ENCODE data around the gene KLRC3. TPM values are rescaled to one million over a fixed set of nuclear protein-coding genes. Genes with fewer than 3 reads are reported as not detected.
"Not testable (repeated sequence)": the region's sequence is repeated elsewhere in the genome, so short reads cannot be mapped to it uniquely, and the experiment has no call there.

KLRC3 gene
- total RNA-seq, 1 donor from 2014 or later = 2.9 TPM

GRCh38 chr12:10371893-10372535 lies 48.4 kb downstream of the KLRC3 start:
- FAIRE-seq; DNase-seq (ENCODE audit: low spot score in 2 of 2): not testable (repeated sequence)

GRCh38 chr12:10369557-10370415 lies 50.6 kb downstream of the KLRC3 start:
- FAIRE-seq (no peak), DNase-seq (ENCODE audit: low spot score in 2 of 2) (no peak)

- FAIRE-seq (no peak), DNase-seq (ENCODE audit: low spot score in 2 of 2) (no peak)
Measured at GRCh38 chr12:10368206-10369171, 51.9 kb downstream of the KLRC3 start.

GRCh38 chr12:10367714-10368113 lies 52.7 kb downstream of the KLRC3 start:
- not testable (repeated sequence) for DNase-seq (ENCODE audit: low spot score in 2 of 2); FAIRE-seq

- no peak for FAIRE-seq
- no peak for DNase-seq (ENCODE audit: low spot score in 2 of 2)
Measured at GRCh38 chr12:10366875-10367274, 53.5 kb downstream of the KLRC3 start.

GRCh38 chr12:10365696-10366405 lies 54.5 kb downstream of the KLRC3 start:
- FAIRE-seq (no peak), DNase-seq (ENCODE audit: low spot score in 2 of 2) (no peak)

GRCh38 chr12:10364815-10365622 lies 55.4 kb downstream of the KLRC3 start:
- FAIRE-seq = no peak
- no peak for DNase-seq (ENCODE audit: low spot score in 2 of 2)

GRCh38 chr12:10363914-10364814 lies 56.2 kb downstream of the KLRC3 start:
- DNase-seq (ENCODE audit: low spot score in 2 of 2) (no peak), FAIRE-seq (no peak)

- FAIRE-seq (no peak), DNase-seq (ENCODE audit: low spot score in 2 of 2) (no peak)
Measured at GRCh38 chr12:10363658-10363913, 56.8 kb downstream of the KLRC3 start.

GRCh38 chr12:10362828-10363657 lies 57.4 kb downstream of the KLRC3 start:
- FAIRE-seq = no peak
- no peak for DNase-seq (ENCODE audit: low spot score in 2 of 2)

- DNase-seq (ENCODE audit: low spot score in 2 of 2) (no peak), FAIRE-seq (no peak)
Measured at GRCh38 chr12:10362325-10362724, 58.1 kb downstream of the KLRC3 start.

Other genes starting within 250 kb of the KLRC3 start
- 4.1 TPM for gene OLR1, start 248.5 kb downstream of the KLRC3 start, total RNA-seq
- not detected for gene TMEM52B, start 241.6 kb downstream of the KLRC3 start, total RNA-seq
- gene GABARAPL1, start 207.7 kb downstream of the KLRC3 start, total RNA-seq = 44.8 TPM
- gene KLRD1, start 112.7 kb downstream of the KLRC3 start, total RNA-seq = under 0.01 TPM
- gene KLRK1, start 30.6 kb downstream of the KLRC3 start, total RNA-seq = 0.82 TPM
- gene KLRC4, start 10.8 kb downstream of the KLRC3 start, total RNA-seq = not detected
- 2.0 TPM for gene KLRC2, start 15.4 kb upstream of the KLRC3 start, total RNA-seq
- not detected for gene KLRC1, start 32.8 kb upstream of the KLRC3 start, total RNA-seq
- gene EIF2S3B, start 85.3 kb upstream of the KLRC3 start, total RNA-seq = 1.6 TPM
- gene MAGOHB, start 193.0 kb upstream of the KLRC3 start, total RNA-seq = 18.3 TPM

Data from frontal cortex (tissue), 4 donors.